K562 (cell line): ENCODE results near the gene NEMP1. TPM values are rescaled to one million over a fixed set of nuclear protein-coding genes. Genes with fewer than 3 reads are reported as not detected.

Experiments
- BRCA1 ChIP-seq, 2 experiments: fragments of 450-650 bp in 1 of 2; sonication (generic) in 1 of 2; formaldehyde crosslinking in 1 of 2; IDR thresholded peaks; 2 replicates each; pipeline versions ENCODE4 v1.5.0 to v1.6.1; 2017 to 2020; ENCODE audit warnings: mild to moderate bottlenecking in 1 of 2, missing genetic modification reagents in 1 of 2
- FOXA1 ChIP-seq: fragments of 450-650 bp; IDR thresholded peaks from 2 replicates; pipeline ENCODE4 v1.6.1; 2016; ENCODE audit warnings: mild to moderate bottlenecking, borderline replicate concordance
- IFI16 ChIP-seq: fragments of 250-450 bp; sonication (Bioruptor Pico); IDR thresholded peaks from 2 replicates; pipeline ENCODE4 v2.1.2; 2022; ENCODE audit warnings: mild to moderate bottlenecking, inconsistent platforms
- KLF10 ChIP-seq: fragments of 250-450 bp; sonication (Bioruptor Pico); IDR thresholded peaks from 2 replicates; pipeline ENCODE4 v1.6.1; 2021; ENCODE audit warnings: matching md5 sums
- NFXL1 ChIP-seq: fragments of 450-650 bp; formaldehyde crosslinking; IDR thresholded peaks from 2 replicates; pipeline ENCODE4 v1.4.0; 2021; ENCODE audit warnings: mild to moderate bottlenecking
- NUFIP1 ChIP-seq: fragments of 450-650 bp; IDR thresholded peaks from 2 replicates; pipeline ENCODE4 v1.6.1; 2018; ENCODE audit not compliant: partially characterized antibody
- PCBP2 ChIP-seq: fragments of 200-400 bp; formaldehyde crosslinking; IDR thresholded peaks from 2 replicates; pipeline ENCODE4 v1.6.1; 2018; ENCODE audit warnings: low read length, low read depth, mild to moderate bottlenecking, moderate library complexity; ENCODE audit not compliant: poor library complexity, severe bottlenecking
- RFX7 ChIP-seq: fragments of 250-450 bp; sonication (Bioruptor Pico); IDR thresholded peaks from 2 replicates; pipeline ENCODE4 v1.5.1; 2021; ENCODE audit warnings: mild to moderate bottlenecking
- SMAD1 ChIP-seq: fragments of 150-350 bp; IDR thresholded peaks from 2 replicates; pipeline ENCODE4 v1.6.1; 2014; ENCODE audit warnings: low read length, low read depth; ENCODE audit not compliant: partially characterized antibody
- SMARCA4 ChIP-seq: fragments of 450-650 bp; IDR thresholded peaks from 2 replicates; pipeline ENCODE4 v1.6.1; 2016
- UBTF ChIP-seq, 2 experiments: IDR thresholded peaks; 2 replicates each; pipeline ENCODE4 v1.6.1; 2012; ENCODE audit warnings: improper control_type of control experiment in 2 of 2, low read depth in 2 of 2, low read length in 2 of 2, borderline replicate concordance in 1 of 2
- XRCC3 ChIP-seq: fragments of 450-650 bp; IDR thresholded peaks from 2 replicates; pipeline ENCODE4 v1.6.1; 2017; ENCODE audit warnings: mild to moderate bottlenecking, moderate library complexity
- ZFX ChIP-seq: sonication (generic); formaldehyde crosslinking; IDR thresholded peaks from 2 replicates; pipeline ENCODE4 v1.8.0; 2022; ENCODE audit warnings: mild to moderate bottlenecking, missing genetic modification reagents, moderate library complexity
- ZNF431 ChIP-seq: sonication (generic); formaldehyde crosslinking; IDR thresholded peaks from 2 replicates; pipeline ENCODE4 v1.8.0; 2022; ENCODE audit warnings: mild to moderate bottlenecking, missing genetic modification reagents
- ZNF57 ChIP-seq: fragments of 450-650 bp; formaldehyde crosslinking; IDR thresholded peaks from 2 replicates; pipeline ENCODE4 v1.4.0; 2020; ENCODE audit warnings: mild to moderate bottlenecking, moderate library complexity
- polyA plus RNA-seq, 8 experiments: library from polyadenylated mRNA; depleted of rRNA in 4 of 8; stranded (reverse) in 5 of 8; unstranded in 3 of 8; fragments of >200 nt; fragmentation: Nextera tagmentation in 2 of 8; fragmentation: Illumina TruSeq in 1 of 8; extraction: Ambion mirVana in 2 of 8; extraction: Trizol in 1 of 8; gene quantifications; 2 replicates each; pipeline versions ENCODE4 v1.2.1 to v1.2.3, GENCODE V29; 2011 to 2014; ENCODE audit warnings: inconsistent platforms in 1 of 8, missing spikeins in 1 of 8
- total RNA-seq, 7 experiments: library from RNA; depleted of rRNA in 6 of 7; stranded (reverse); fragments of >200 nt in 6 of 7; fragmentation: Illumina TruSeq in 2 of 7; extraction: Trizol in 2 of 7; gene quantifications; 2 replicates each; pipeline versions ENCODE4 v1.2.1 to v1.2.3, GENCODE V29; 2011 to 2021; ENCODE audit warnings: low replicate concordance in 1 of 7
- TF ChIP-seq, protein P1 (sequence below), 2 experiments: fragments of 200-800 bp in 1 of 2; sonication (Bioruptor generic) in 1 of 2; sonication (generic) in 1 of 2; formaldehyde crosslinking in 1 of 2; IDR thresholded peaks in 1 of 2; conservative IDR thresholded peaks in 1 of 2; 2 replicates each; pipeline versions ENCODE4 v1.5.0 to v1.6.1; 2016 to 2020; ENCODE audit warnings: missing compliant biosample characterization in 1 of 2, missing genetic modification characterization in 1 of 2, missing genetic modification reagents in 1 of 2
- TF ChIP-seq, protein P2 (sequence below): fragments of 200-400 bp; formaldehyde crosslinking; IDR thresholded peaks from 2 replicates; pipeline ENCODE4 v1.6.1; 2017; ENCODE audit warnings: mild to moderate bottlenecking, low read depth, low read length, moderate library complexity

Gene NEMP1
- total and polyA plus RNA-seq, 9 of the 15 experiments (the other 6 are each of a cell fraction or from before 2014, with no cell fraction given): 9.5 to 82.2 (median 41.2) TPM

DNA sequence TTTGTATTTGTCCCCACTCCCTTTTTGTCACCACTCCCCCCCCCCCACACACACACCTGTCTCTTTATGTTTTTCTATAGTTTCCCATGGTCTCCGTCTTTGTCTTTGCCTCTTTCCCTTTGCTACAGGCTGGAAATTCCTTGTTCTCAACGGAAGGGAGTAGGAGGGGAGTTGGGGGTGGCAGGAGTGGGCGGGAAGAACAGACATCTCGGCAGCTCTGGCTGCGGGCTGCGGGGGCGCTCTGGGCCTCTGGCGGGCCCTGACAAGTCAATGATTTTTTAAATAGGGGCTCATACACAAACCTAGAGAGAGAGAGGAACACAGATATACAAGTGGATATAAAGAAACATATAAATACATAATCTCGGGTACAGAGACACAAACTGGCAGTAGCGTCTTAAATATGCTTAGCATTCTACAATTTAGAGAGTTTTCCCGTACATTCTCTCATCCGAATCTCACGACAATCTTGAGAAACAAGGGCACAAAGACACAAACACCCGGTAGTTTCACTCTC, 8.0 kb upstream of the NEMP1 start (continued):
- TF ChIP-seq SMARCA4 (0 out of 2 replicates have a peak, but pooled peaks have one; percentile 37), NFXL1 (CRISPR knock-in tag) (no peak), ZNF57 (CRISPR knock-in tag) (no peak), IFI16 (no peak), SMAD1 (no peak), BRCA1 (IDR thresholded peaks at IDR 0.05) (no peak), BRCA1 (CRISPR knock-in tag; IDR thresholded peaks at IDR 0.05) (no peak), UBTF (IDR thresholded peaks at IDR 0.05; ENCODE audit: borderline replicate concordance in 1 of 2, low read depth in 2 of 2, low read length in 2 of 2) (0 out of 4 replicates have a peak, but pooled peaks of 1 of the 2 experiments have one; percentile 8), FOXA1 (no peak), ZNF431 (CRISPR knock-in tag) (no peak), RFX7 (CRISPR knock-in tag) (no peak), KLF10 (CRISPR knock-in tag) (no peak), XRCC3 (no peak), NUFIP1 (no peak), ZFX (peak; percentile 47), PCBP2 (no peak)
- TF ChIP-seq, protein P1, sequence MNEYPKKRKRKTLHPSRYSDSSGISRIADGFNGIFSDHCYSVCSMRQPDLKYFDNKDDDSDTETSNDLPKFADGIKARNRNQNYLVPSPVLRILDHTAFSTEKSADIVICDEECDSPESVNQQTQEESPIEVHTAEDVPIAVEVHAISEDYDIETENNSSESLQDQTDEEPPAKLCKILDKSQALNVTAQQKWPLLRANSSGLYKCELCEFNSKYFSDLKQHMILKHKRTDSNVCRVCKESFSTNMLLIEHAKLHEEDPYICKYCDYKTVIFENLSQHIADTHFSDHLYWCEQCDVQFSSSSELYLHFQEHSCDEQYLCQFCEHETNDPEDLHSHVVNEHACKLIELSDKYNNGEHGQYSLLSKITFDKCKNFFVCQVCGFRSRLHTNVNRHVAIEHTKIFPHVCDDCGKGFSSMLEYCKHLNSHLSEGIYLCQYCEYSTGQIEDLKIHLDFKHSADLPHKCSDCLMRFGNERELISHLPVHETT (CRISPR knock-in tag; conservative IDR thresholded peaks at IDR 0.05 in 1 of 2, IDR thresholded peaks at IDR 0.05 in 1 of 2): no peak
- TF ChIP-seq, protein P2, sequence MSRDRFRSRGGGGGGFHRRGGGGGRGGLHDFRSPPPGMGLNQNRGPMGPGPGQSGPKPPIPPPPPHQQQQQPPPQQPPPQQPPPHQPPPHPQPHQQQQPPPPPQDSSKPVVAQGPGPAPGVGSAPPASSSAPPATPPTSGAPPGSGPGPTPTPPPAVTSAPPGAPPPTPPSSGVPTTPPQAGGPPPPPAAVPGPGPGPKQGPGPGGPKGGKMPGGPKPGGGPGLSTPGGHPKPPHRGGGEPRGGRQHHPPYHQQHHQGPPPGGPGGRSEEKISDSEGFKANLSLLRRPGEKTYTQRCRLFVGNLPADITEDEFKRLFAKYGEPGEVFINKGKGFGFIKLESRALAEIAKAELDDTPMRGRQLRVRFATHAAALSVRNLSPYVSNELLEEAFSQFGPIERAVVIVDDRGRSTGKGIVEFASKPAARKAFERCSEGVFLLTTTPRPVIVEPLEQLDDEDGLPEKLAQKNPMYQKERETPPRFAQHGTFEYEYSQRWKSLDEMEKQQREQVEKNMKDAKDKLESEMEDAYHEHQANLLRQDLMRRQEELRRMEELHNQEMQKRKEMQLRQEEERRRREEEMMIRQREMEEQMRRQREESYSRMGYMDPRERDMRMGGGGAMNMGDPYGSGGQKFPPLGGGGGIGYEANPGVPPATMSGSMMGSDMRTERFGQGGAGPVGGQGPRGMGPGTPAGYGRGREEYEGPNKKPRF: no peak
